LNCAP (cell line): ENCODE data around the gene PSAT1.

Source experiments
- TF ChIP-seq, protein P1 (sequence below): fragments of 450-650 bp; IDR thresholded peaks from 2 replicates; pipeline ENCODE4 v1.5.1; 2017; ENCODE audit warnings: mild to moderate bottlenecking

The PSAT1 gene

DNA sequence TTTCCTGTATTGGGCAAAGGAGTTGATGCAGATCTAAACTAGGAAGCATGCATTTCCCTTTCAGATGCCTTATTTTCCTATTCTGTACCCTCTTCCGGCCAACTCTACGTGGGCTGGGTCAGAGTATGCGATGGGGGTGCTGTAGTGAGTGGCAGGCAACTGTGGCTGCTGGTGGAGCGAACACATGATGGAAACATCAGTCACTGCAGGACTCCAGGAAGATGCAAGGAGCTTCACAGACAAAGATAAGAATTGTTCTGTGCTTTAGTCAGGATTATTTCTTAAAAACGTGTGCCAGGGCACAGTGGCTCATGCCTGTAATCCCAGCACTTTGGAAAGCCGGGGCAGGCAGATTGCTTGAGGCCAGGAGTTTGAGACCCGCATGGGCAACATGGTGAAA lies 75.1 kb downstream of the PSAT1 start:
- TF ChIP-seq, protein P1, sequence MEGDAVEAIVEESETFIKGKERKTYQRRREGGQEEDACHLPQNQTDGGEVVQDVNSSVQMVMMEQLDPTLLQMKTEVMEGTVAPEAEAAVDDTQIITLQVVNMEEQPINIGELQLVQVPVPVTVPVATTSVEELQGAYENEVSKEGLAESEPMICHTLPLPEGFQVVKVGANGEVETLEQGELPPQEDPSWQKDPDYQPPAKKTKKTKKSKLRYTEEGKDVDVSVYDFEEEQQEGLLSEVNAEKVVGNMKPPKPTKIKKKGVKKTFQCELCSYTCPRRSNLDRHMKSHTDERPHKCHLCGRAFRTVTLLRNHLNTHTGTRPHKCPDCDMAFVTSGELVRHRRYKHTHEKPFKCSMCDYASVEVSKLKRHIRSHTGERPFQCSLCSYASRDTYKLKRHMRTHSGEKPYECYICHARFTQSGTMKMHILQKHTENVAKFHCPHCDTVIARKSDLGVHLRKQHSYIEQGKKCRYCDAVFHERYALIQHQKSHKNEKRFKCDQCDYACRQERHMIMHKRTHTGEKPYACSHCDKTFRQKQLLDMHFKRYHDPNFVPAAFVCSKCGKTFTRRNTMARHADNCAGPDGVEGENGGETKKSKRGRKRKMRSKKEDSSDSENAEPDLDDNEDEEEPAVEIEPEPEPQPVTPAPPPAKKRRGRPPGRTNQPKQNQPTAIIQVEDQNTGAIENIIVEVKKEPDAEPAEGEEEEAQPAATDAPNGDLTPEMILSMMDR: no peak
